ENCODE measurements around the gene CACNG5. TPM values are rescaled to one million over a fixed set of nuclear protein-coding genes. Genes with fewer than 3 reads are reported as not detected.

The CACNG5 gene
- total RNA-seq, 4 donors from 2014 or later = not detected

DNA sequence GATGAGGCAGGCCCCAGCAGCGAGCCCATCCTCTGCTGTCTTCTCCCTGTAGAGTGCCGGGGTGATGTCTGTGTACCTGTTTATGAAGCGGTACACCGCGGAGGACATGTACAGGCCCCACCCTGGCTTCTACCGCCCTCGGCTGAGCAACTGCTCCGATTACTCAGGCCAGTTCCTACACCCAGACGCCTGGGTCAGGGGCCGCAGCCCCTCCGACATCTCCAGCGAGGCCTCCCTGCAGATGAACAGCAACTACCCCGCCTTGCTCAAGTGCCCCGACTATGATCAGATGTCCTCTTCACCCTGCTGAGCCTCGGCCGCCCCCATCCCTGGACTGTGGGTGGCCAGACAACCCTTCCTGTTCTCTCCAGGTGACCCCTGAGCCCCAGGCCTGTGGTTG lies 50.0 kb downstream of the CACNG5 start:
- H3K27ac ChIP-seq = no peak overlapping the region
- no peak for ATAC-seq
- no peaks in the 10 kb centered on the region for H3K27me3 ChIP-seq
- H3K4me1 ChIP-seq = no peaks in the 10 kb centered on the region
- no peaks in the 10 kb centered on the region for H3K36me3 ChIP-seq
- no peak overlapping the region for H3K4me3 ChIP-seq
- peaks cover 0 to 5% (median 0%) of the 10 kb centered on the region in 3 donors for H3K9me3 ChIP-seq
- TF ChIP-seq EP300 (IDR thresholded peaks at IDR 0.05) (no peak), POLR2A (IDR thresholded peaks at IDR 0.05) (no peak), POLR2AphosphoS5 (IDR thresholded peaks at IDR 0.05) (no peak), CTCF (IDR thresholded peaks at IDR 0.05) (no peak)
- no CpG with 5 or more reads among the region's 16 CpGs for WGBS, 2 donors (ENCODE audit: low coverage in 1 of 2)

GRCh38 chr17:66885417-66885816 lies 50.5 kb downstream of the CACNG5 start:
- Histone ChIP-seq H3K36me3 (no peaks in the 10 kb centered on the region), H3K4me1 (no peaks in the 10 kb centered on the region), H3K4me3 (no peak overlapping the region), H3K27me3 (no peaks in the 10 kb centered on the region), H3K9me3 (no peaks in the 10 kb centered on the region), H3K27ac (no peak overlapping the region)
- ATAC-seq = no peak
- WGBS, 2 donors (ENCODE audit: low coverage in 1 of 2) = 20 to 42% methylated on average over 1 to 3 of the region's 4 CpGs
- TF ChIP-seq EP300 (IDR thresholded peaks at IDR 0.05) (no peak), CTCF (IDR thresholded peaks at IDR 0.05) (no peak), POLR2A (IDR thresholded peaks at IDR 0.05) (no peak), POLR2AphosphoS5 (IDR thresholded peaks at IDR 0.05) (no peak)

GRCh38 chr17:66889480-66890230 lies 54.7 kb downstream of the CACNG5 start:
- H3K4me1 ChIP-seq = no peaks in the 10 kb centered on the region
- no peaks in the 10 kb centered on the region for H3K36me3 ChIP-seq
- no peaks in the 10 kb centered on the region for H3K27me3 ChIP-seq
- WGBS, 2 donors (ENCODE audit: low coverage in 1 of 2) = 76 to 88% methylated on average over 4 to 5 of the region's 7 CpGs
- H3K4me3 ChIP-seq = no peak overlapping the region
- H3K9me3 ChIP-seq = no peaks in the 10 kb centered on the region
- no peak overlapping the region for H3K27ac ChIP-seq
- no peak for ATAC-seq
- TF ChIP-seq POLR2A (IDR thresholded peaks at IDR 0.05) (no peak), EP300 (IDR thresholded peaks at IDR 0.05) (no peak), POLR2AphosphoS5 (IDR thresholded peaks at IDR 0.05) (no peak), CTCF (IDR thresholded peaks at IDR 0.05) (no peak)

- WGBS, 2 donors (ENCODE audit: low coverage in 1 of 2) = 18 to 63% methylated on average over 3 to 4 of the region's 5 CpGs
- no peak overlapping the region for H3K27ac ChIP-seq
These were observed 57.3 kb downstream of the CACNG5 start for GRCh38 chr17:66892246-66892645.

More at GRCh38 chr17:66892246-66892645, 57.3 kb downstream of the CACNG5 start:
- no peaks in the 10 kb centered on the region for H3K9me3 ChIP-seq
- H3K27me3 ChIP-seq = peaks cover 10% of the 10 kb centered on the region
- H3K4me3 ChIP-seq = no peak overlapping the region
- no peaks in the 10 kb centered on the region for H3K36me3 ChIP-seq
- no peaks in the 10 kb centered on the region for H3K4me1 ChIP-seq
- ATAC-seq = no peak
- no peak for TF ChIP-seq CTCF (IDR thresholded peaks at IDR 0.05)
- no peak for TF ChIP-seq POLR2A (IDR thresholded peaks at IDR 0.05)
- no peak for TF ChIP-seq POLR2AphosphoS5 (IDR thresholded peaks at IDR 0.05)
- no peak for TF ChIP-seq EP300 (IDR thresholded peaks at IDR 0.05)

All from gastroesophageal sphincter (tissue), 4 donors.